Fibroblast of upper back skin (primary cell): ENCODE results near the gene ENTPD1.
A peak's percentile ranks its signal among the peaks of the same experiment; 100 is the strongest.
"Not testable (repeated sequence)": the region's sequence is repeated elsewhere in the genome, so short reads cannot be mapped to it uniquely, and the experiment has no call there.

Experiments
- DNase-seq: peaks from one replicate; pipeline ENCODE4 v3.0.0-alpha.2; 2013

Gene ENTPD1

DNA sequence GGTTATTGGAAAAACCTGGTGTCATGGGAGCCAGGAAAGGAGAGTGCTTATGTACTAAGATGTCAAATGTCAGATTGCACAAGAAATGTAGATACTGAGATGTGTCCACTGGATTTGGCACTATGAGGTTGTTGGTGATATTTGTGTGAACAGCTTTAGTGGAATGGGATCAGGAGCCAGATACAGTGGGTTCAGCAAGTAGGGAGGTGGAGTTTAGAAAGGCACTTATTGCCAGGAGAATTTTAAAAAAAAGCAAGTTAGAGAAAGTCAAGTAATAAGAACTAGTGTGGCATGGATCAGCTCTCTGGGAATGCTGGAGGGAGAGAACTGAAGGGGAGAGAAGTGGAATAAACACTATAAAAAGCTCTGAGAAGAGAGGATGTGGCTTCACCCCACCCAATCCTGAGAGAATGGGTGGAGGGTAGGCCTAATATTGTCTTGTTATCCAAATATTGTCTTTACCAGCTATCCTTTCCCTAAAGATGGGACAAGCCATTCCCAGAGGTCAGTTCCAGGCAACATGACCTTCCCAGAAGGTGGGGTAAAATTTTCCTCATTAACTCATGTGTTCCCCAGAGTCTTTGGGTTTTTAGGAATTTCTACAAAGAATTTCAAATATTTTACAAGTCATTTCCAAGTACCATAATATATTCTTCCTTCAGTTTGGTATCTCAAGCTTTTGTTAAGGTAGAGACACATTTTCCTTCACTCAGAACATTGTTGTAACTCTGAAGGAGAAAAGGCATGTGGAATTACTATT, 42.3 kb downstream of the ENTPD1 start:
- peak; percentile 60 for DNase-seq

DNA sequence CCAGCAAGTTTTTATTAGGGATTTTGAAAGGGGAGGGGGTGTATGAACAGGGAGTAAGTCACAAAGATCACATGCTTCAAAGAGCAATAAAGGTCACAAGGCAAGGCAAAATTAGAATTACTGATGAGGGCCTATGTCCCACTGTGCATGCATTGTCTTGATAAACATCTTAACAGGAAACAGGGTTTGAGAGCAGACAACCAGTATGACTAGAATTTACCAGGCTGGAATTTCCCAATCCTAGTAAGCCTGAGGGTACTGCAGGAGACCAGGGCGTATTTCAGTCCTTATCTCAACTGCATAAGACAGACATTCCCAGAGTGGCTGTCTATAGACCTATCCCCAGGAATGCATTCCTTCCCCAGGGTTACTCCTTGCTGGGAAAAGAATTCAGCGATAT, 44.3 kb downstream of the ENTPD1 start:
- not testable (repeated sequence) for DNase-seq

DNA sequence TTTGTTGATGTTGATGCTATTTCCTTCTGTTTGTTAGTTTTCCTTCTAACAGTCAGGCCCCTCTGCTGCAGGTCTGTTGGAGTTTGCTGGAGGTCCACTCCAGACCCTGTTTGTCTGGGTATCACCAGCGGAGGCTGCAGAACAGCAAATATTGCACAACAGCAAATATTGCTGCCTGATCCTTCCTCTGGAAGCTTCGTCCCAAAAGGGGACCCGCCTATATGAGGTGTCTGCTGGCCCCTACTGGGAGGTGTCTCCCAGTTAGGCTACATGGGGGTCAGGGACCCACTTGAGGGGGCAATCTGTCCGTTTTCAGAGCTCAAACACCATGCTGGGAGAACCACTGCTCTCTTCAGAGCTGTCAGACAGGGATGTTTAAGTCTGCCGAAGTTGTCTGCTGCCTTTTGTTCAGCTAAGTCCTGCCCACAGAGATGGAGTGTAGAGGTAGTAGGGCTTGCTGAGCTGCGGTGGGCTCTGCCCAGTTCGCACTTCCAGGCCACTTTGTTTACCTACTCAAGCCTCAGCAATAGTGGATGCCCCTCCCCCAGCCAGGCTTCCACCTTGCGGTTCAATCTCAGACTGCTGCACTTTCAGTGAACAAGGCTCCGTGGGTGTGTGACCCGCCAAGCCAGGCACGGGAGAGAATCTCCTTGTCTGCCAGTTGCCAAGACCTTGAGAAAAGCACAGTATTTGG, 50.9 kb downstream of the ENTPD1 start:
- DNase-seq: not testable (repeated sequence)

DNA sequence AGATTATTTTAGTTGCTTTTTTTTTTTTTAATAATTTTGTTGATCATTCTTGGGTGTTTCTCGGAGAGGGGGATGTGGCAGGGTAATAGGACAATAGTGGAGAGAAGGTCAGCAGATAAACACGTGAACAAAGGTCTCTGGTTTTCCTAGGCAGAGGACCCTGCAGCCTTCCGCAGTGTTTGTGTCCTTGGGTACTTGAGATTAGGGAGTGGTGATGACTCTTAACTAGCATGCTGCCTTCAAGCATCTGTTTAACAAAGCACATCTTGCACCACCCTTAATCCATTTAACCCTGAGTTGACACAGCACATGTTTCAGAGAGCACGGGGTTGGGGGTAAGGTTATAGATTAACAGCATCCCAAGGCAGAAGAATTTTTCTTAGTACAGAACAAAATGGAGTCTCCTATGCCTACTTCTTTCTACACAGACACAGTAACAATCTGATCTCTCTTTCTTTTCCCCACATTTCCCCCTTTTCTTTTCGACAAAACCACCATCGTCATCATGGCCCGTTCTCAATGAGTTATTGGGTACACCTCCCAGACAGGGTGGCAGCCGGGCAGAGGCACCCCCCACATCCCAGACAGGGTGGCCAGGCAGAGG, 52.8 kb downstream of the ENTPD1 start:
- not testable (repeated sequence) for DNase-seq

DNA sequence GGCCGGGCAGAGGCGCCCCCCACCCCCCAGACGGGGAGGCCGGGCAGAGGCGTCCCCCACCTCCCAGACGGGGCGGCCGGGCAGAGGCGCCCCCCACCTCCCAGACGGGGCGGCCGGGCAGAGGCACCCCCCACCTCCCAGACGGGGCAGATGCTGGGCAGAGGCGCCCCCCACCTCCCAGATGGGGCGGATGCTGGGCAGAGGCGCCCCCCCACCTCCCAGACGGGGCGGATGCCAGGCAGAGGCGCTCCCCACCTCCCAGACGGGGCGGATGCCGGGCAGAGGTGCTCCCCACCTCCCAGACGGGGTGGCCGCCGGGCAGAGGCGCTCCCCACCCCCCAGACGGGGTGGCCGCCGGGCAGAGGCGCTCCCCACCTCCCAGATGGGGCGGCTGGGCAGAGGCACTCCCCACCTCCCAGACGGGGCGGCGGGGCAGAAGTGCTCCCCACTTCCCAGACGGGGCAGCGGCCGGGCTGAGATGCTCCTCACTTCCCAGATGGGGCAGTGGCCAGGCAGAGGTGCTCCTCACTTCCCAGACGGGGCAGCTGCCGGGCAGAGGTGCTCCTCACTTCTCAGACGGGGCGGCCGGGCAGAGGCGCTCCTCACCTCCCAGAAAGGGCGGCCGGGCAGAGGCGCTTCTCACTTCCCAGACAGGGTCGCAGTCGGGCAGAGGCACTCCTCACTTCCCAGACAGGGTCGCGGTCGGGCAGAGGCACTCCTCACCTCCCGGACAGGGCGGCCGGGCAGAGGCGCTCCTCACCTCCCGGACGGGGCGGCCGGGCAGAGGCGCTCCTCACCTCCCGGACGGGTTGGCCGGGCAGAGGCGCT, 53.6 kb downstream of the ENTPD1 start:
- DNase-seq: no peak

DNA sequence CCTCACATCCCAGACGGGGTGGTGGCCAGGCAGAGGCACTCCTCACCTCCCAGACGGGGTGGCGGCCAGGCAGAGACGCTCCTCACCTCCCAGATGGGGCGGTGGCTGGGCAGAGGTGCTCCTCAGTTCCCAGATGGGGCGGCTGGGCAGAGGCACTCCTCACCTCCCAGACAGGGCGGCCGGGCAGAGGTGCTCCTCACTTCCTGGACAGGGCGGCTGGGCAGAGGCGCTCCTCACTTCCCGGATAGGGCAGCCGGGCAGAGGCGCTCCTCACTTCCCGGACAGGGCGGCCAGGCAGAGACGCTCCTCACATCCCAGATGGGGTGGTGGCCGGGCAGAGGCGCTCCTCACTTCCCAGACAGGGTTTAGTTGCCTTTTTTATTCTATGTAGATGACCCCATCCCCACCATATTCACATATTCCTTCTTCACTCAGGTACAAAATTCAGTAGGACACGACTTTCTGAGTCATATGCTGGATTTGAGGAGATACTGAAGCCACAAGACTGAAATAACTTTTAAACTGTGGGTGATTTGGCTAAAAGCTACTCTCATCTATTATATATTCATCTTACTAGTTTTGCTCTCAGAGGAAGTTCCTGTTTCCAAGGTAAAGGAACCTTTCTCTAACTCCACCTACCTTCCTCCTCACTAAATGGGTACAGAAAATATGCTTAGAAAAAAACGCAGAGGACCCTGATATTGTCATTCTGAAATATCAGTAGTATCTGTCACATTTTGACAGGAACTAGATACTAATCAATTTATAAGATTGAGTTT, 54.4 kb downstream of the ENTPD1 start:
- DNase-seq: no peak

DNA sequence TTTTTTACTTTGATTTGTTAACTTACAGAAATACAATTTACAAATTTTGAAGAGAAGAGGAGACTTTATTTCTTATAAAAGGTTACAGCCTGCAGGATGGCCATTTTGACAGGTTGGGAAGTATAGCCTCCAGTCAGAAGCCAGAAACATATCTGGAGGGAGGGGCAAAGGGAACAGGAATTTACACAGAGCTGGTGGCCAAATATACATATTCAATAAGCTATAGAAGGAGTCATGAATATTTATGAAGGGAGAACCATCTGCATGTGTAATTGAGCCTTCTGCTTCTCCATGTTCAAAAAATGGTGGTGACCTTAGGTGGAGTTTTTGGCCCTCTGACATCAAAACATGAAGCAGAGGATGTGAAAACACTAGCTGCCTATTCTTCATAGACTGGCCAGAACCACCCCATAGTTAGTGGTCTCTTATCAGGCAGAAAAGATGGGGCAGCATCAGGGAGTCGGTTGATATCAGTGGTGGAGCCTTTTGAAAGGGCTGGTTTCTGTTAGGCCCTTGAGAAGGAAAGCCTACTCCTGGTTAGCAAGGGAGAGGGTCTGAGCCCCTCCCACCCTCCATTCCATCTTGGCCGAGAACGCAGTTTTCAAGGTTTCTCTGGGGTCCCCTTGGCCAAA, 57.2 kb downstream of the ENTPD1 start:
- DNase-seq: no peak

DNA sequence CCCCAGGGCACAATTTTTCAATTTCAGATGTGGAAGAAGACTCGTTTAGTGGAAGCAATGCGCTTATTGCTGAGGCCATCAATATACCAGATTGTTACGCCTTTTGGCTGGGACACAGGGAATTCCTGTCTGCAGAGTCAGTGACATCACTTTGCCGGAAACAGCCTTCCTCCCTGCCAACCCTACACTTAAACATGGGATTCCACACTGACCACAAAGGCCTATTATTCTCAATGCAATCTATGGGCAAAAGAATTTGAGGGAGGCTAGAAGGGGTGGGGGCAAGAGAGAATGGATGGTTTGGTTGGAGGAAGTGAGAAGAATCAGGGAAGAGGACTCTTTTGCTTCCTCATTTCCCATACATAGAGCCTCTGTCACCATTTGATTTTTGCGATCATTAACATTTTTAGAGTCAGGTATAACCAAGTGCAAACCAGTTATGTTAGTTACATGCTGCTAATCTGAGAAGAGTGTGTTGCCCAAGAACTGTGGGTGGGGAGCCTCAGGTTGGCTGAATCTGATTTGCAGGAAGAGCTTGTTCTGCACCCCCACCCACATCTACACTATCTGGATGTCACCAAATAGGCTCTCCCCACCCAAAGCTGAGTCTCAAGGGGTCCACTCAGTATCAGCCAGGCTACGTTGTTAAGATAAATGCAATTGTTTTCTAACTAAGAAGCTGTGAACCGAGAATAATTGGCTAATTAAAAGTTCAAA, 58.2 kb downstream of the ENTPD1 start:
- peak; percentile 86 for DNase-seq

DNA sequence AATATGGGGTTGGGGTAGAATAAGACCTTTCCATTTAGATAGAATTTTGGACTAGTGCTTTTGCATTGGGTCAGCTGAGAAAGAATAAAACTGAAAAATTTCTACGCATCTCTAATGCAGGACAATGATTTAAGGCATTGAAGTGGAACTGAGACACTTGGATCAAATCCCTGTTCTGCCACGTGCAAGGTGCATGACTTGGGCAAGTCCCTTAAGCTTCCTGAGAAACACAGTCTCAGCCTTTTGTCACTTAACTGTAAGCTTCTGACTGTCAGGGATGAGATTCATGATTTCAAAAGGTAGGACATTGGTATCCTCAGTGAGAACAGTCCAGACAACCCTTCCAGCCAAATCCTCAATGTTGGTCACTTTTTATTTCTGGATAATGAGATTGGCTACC, 59.2 kb downstream of the ENTPD1 start:
- no peak for DNase-seq

DNA sequence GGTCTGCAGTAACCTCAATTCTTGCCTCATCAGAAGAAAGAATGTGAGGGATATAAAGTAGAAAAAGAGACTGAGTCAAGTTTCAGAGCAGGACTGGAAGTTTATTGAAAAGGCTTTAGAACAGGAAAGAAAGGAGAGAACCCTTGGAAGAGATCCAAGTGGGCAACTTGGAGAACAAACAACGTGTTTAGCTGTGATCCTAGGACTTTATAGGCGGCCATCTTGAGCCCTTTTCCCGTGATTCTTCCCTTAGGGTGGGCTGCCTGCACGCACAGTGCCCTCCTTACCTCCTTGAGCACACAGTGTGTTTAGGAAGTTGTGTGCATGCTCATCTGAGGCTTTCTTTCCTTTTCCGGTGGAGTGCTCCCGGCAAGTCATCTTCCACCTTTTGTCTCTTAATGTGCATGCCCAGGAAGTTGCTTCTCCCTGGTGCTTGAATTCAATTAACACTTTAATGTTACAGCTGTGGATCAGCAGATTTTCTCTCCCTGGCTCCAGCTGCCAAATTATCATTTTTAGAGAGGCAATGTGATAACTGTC, 59.8 kb downstream of the ENTPD1 start:
- no peak for DNase-seq

DNA sequence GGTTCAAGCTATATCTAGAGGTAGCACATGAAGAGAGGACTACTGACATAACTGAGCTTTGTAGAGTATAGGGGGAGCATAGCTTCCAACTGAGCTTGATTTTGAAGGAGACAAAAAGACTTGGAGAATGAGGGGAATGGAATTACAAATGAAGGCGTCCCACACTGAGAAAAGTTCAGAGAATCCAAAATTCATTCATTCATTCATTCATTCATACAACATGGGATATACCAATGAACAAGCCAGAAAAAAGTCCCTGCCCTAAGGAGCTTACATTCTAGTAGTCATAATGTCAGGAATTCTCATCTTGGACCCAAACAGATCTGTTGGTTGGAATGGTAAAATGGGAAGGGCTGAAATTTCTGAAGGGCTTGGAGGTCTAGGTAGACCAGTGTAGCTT, 62.0 kb downstream of the ENTPD1 start:
- DNase-seq: no peak

DNA sequence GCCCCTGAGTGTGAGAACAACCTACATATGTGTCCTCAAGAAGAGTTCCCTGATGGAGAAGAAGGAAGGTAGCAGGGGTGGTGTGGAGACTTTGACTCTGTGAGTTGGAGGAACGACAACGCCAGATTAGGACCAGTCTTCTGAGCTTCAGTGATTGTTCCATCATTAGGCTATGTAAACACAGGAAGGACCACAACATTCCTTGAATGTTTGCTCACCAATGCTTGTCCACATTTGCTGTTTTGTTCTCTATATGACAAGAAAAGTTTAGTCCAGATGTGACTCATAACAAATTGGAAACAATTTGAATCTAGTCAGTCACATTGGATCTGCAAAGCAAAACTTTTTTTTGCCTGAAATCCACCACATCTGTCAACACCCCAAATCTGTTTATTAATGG, 62.7 kb downstream of the ENTPD1 start:
- peak; percentile 55 for DNase-seq

DNA sequence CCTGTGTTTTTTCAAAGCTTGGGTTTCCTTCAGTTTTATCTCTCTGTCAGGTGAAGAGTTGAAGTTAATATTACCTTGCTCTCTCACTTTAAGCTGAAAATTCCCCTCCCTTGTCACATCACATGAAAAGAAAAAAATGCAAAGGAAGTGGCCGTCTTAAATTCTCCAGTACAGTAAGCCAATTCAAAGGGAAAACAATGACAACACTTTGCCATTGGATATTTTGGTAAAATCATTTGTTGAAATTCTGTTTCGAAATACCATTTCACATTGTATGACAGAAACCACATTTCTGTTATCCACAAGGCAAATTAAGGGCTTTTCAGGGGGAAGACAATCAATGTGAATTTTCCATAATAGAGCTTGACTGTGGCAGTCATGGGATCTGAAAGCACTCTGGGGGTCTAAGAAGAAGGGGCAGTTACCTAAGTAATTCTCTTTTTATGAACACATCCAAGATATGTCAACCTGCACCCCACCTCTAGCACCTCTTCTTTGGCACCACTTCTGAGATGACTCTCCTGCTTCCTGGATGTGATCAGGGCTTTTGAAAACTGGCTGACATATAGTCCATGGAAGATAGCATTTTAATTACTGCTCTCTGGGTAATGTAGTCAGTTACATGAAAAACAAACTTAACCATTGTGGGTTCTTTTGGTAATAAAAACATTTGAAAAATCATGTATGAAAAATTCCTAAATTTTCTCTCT, 63.8 kb downstream of the ENTPD1 start:
- no peak for DNase-seq

DNA sequence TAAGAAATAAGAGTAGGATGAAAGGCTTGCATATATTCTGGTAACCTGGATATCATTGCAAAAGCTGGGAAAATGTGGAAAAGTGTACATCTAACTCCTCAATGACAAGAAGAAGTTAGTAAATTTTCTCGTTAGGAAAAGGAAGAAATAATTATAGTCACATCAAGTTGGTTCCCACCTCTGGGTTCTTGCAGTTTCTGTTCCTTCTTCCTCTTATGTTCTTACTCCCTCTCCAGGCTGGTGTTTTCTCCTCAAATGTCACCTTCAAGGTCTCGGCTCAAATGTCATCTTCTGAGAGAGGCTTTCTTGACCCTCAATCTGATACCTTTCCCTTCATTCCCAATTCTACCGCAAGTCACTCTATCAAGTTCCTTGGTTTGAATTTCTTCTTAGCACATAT, 64.4 kb downstream of the ENTPD1 start:
- DNase-seq: no peak

DNA sequence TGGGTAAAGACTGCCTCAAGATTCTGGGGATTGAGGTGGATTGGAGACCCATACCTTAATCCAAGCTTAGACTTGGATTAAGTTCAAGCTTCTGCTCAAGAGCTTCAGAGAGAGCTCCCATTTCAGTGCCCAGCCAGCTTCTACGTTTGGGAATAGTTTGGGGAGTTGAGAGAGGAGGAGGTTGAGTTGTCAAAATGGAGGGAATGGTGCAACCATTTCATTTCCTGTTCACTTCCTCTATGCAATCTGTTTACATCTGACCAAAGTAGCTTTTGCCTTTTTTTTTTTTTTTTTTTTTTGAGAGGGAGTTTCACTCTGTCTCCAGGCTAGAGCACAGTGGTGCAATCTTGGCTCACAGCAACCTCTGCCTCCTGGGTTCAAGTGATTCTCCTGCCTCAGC, 65.8 kb downstream of the ENTPD1 start:
- no peak for DNase-seq

DNA sequence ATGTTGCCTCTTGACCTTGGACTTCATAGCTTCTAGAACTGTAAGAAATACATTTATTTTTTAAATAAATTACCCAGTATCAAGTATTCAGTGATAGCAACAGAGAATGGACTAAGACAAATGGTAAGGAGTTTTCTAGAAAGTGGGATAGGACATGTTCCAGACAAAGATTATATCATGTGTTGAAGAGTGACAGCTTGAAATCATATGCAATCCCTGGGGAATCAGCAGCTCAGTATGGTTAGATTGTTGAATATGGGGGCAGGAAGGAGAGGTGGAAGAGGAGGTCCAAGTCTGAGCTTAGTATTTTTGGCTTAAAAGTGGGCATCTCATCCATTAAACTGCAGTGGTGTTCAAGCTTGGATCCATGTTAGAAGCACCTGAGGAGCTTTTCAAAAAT, 74.1 kb downstream of the ENTPD1 start:
- no peak for DNase-seq

DNA sequence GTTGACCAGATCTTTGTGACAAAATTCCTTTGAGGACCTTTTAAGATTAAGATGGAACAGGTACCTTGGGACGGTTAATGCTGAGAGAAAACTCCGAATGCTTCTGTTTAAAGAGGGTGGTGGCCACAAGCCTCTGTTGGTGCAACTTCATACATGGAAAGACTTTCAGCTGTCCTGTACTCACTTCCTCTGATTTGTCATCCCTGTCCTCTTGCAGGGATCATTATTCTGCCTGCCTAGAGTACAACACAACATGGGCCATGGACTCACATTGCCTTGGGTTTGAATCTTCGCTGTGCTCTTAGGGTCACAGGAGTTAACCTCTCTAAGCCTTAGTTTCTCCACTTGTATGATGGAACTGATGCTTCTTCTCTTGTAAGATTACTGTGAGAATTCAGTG, 75.1 kb downstream of the ENTPD1 start:
- DNase-seq: no peak

DNA sequence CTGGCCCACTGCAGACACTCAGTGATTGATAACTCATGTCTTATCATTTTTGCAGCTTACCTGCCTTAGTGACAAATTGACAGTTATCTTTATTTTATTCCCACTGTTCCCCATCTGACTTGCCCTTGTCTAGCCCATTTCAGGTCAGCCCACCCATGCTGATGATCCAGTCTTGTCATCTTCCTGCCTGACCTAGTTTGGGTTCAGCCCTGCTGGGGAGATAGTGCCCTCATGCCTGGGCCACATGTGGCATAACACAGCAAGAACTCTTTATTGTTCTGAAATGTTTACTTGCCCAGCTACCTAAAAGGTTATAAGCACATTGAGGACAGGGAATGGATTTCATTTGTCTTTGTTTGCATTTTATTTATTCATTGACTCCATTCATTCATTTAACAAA, 75.6 kb downstream of the ENTPD1 start:
- DNase-seq: no peak

DNA sequence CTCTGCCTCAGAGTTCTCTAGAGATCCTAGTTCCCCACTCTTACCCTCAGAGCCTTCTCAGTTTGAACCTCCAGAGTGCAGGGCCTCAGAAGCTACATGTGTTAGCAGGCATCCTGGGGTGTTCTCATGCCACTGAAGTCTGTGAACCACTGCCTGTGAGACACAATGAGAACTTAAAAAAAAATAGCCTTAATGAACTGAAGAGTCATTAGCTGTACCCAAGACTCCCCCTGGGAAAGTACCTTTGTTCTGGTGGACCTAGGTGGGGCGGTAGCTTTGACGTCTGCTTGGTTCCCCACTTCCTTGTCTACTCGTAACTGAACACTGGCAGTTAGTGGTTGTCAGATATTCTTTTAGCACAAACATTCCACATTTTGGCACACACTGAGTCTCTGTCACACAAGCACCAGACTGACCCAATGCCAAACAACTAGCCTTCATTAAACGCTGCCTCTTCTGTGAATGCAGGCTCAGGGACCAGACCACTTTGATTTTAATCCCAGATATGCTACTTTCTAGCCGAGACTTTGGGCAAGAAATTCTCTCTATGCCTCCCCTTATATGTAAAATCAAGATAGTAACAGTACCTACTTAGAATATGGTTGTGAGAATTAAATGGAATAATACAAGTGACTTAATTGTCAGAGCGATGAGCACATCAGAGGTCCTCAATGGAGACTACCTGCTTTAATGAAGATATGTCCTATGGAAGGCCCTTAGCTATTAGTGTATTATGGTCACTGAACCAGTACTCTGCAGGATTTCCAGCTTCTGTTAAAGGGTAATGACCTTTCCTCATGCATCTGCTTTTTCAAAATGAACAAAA, 76.5 kb downstream of the ENTPD1 start:
- DNase-seq: no peak
